HG02981 (cell line): ENCODE results near the gene KCNQ2.

ENCODE experiments used
- ATAC-seq: cut with Tn5 transposase; IDR thresholded peaks from one replicate; pipeline ENCODE4 v1.9.1; 2021; ENCODE audit warnings: mild to moderate bottlenecking, moderate library complexity; ENCODE audit not compliant: unreplicated experiment

KCNQ2 gene

GRCh38 chr20:63472862-63473390, 471 bp upstream of the KCNQ2 start:
- ATAC-seq: no peak

GRCh38 chr20:63471717-63471980, 806 bp downstream of the KCNQ2 start:
- ATAC-seq: no peak

- no peak for ATAC-seq
Measured at GRCh38 chr20:63471002-63471716, 1.3 kb downstream of the KCNQ2 start.

- ATAC-seq: no peak
Measured at GRCh38 chr20:63470410-63470809, 2.0 kb downstream of the KCNQ2 start.

- no peak for ATAC-seq
Measured at GRCh38 chr20:63469713-63470101, 2.7 kb downstream of the KCNQ2 start.

- no peak for ATAC-seq
Measured at GRCh38 chr20:63469019-63469712, 3.3 kb downstream of the KCNQ2 start.

GRCh38 chr20:63468421-63468820, 4.0 kb downstream of the KCNQ2 start:
- no peak for ATAC-seq

- ATAC-seq: no peak
Measured at GRCh38 chr20:63467294-63468083, 5.0 kb downstream of the KCNQ2 start.

- ATAC-seq: no peak
Measured at GRCh38 chr20:63466861-63467260, 5.6 kb downstream of the KCNQ2 start.

GRCh38 chr20:63466250-63466825, 6.1 kb downstream of the KCNQ2 start:
- ATAC-seq: no peak

GRCh38 chr20:63465380-63466249, 6.8 kb downstream of the KCNQ2 start:
- ATAC-seq: no peak

- ATAC-seq: no peak
Measured at GRCh38 chr20:63464289-63464635, 8.2 kb downstream of the KCNQ2 start.

GRCh38 chr20:63463400-63464288, 8.8 kb downstream of the KCNQ2 start:
- no peak for ATAC-seq

GRCh38 chr20:63462244-63462643, 10.2 kb downstream of the KCNQ2 start:
- ATAC-seq: no peak

GRCh38 chr20:63461104-63461763, 11.2 kb downstream of the KCNQ2 start:
- no peak for ATAC-seq

- ATAC-seq: no peak
Measured at GRCh38 chr20:63459070-63459380, 13.4 kb downstream of the KCNQ2 start.

GRCh38 chr20:63458170-63459069, 14.0 kb downstream of the KCNQ2 start:
- ATAC-seq: no peak

- no peak for ATAC-seq
Measured at GRCh38 chr20:63457737-63458136, 14.7 kb downstream of the KCNQ2 start.
